SK-N-SH treated with all-trans-retinoic acid at 6 μM for 48 hours (cell line): Measurements from ENCODE around the gene DNAI4.

Source experiments
- BACH2 ChIP-seq: fragments of 250-450 bp; sonication (Bioruptor Pico); IDR thresholded peaks from 2 replicates; pipeline ENCODE4 v1.9.0; 2021; ENCODE audit warnings: mild to moderate bottlenecking, borderline replicate concordance
- CREB5 ChIP-seq: fragments of 250-450 bp; sonication (Bioruptor Pico); IDR thresholded peaks from 2 replicates; pipeline ENCODE4 v1.5.1; 2020; ENCODE audit warnings: low read depth, mild to moderate bottlenecking, moderate library complexity
- ISL1 ChIP-seq: fragments of 250-450 bp; sonication (Bioruptor Pico); IDR thresholded peaks from 2 replicates; pipeline ENCODE4 v2.1.2; 2022; ENCODE audit warnings: mild to moderate bottlenecking, moderate library complexity
- OSR1 ChIP-seq: fragments of 250-450 bp; sonication (Bioruptor Pico); IDR thresholded peaks from 2 replicates; pipeline ENCODE4 v1.8.0; 2022; ENCODE audit warnings: moderate library complexity, mild to moderate bottlenecking, inconsistent platforms
- TCF4 ChIP-seq: fragments of 250-450 bp; sonication (Bioruptor Pico); IDR thresholded peaks from 2 replicates; pipeline ENCODE4 v1.8.0; 2021; ENCODE audit warnings: mild to moderate bottlenecking, moderate library complexity, borderline replicate concordance

- no peak for TF ChIP-seq CREB5
- TF ChIP-seq OSR1, result no peak
- TF ChIP-seq BACH2 (CRISPR knock-in tag), result no peak
- no peak for TF ChIP-seq ISL1
- TF ChIP-seq TCF4 (CRISPR knock-in tag), result no peak
These were observed 83.7 kb downstream of the DNAI4 start for GRCh38 chr1:66840929-66841328.
